Globus pallidus (tissue), 1 donor: ENCODE measurements around the gene KCTD11.
A peak's percentile ranks its signal among the peaks of the same experiment; 100 is the strongest.

Experiments used
- DNase-seq: peaks from one replicate; pipeline ENCODE4 v3.0.0-alpha.2; 2015; ENCODE audit warnings: low spot score

Gene KCTD11

GRCh38 chr17:7351665-7352502 is at the start of gene KCTD11:
KCTD11 (plus strand) TSS chr17:7352162.
- DNase-seq, result peak; percentile 86

- no peak for DNase-seq
These were observed 47.8 kb upstream of the KCTD11 start for GRCh38 chr17:7304179-7304578.

DNA sequence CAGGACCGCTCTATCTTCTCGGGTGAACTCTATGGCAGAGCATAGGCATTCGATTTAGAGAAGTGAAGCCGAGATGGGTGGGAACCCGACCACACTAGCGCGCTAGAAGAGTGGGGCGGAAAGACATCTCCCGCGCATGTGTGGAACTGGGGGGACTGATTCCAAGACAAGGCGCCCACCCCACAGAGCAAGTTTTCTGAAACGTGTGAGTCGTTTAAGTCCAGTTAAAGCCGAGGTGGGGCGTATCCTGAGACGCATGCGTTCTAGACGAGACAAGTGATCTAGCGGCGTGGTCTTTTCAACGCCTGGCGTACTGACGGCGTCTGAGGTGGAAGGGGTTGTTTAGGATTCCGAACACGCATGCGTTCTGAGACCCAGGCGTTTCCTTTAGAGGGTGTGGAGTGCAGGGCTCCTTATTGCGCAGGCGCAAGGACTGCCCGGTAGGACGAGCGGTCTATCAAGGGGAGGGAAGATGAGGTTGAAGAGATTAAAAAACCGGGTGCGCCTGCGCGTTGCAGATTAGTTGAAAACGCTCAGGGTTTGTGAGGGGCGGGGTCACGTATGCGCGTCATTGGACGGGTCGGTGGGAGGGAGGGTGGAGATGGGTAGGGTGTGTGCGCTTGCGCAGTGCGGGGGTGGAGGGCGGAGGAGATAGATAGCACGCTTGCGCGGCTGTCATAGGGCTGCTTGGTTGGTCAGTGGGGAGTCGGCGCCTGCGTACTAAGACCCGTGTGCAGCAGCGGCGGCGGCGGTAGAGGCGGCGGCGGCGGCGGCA is 44.9 kb upstream of the KCTD11 start, which contains the start of gene EIF5A:
Gene EIF5A (plus strand): TSS at position 718 of the 775 bp plus-strand sequence. CDS start 2,008 bp downstream, outside the sequence.
- peak; percentile 99 for DNase-seq

DNA sequence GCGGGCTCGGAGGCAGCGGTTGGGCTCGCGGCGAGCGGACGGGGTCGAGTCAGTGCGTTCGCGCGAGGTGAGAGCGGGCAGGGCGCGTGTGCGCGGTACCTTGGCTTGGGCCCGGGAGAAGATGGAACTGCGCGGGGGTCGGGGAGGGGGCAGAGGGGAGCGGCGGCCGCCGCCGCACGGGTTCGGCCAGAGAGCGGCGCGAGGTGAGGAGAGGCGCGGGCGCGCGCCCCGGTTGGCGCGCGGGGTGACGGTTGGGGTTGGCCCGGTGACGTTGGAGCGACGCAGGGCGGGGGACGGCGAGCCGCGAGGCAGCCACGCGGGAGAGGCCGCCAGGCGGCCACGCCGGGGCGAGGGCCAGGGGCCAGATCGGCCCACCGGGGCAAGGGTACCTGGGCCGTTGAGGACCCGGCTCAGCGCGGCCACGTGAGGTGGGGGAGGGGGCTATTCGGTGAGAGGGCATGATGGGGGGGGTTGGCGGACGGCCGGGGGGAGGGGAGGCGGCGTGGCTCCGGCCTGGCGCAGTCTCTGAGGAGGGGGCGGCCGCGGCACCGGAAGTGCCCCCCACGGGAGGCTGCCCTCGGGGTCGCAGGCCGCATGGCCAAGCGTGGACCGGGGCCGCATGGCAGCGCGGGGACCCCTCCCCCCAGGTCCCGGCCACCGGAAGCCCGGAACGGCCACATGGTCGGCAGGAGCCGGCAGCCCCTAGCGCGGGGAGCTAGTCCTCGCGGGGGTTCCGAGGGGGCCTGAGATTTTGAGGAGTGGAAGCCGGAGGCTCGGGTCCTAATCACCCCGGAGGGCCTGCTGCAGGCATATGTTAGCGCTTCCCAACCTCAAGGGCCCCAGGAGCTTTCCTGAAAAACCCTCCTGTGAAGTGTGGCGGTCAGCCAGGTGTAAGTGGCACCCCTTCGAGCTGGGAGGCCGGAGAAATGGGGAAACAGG is 44.0 kb upstream of the KCTD11 start:
- no peak for DNase-seq

- DNase-seq, result peak; percentile 63
These were observed 43.1 kb upstream of the KCTD11 start for GRCh38 chr17:7308625-7309433.

GRCh38 chr17:7309628-7310027 is 42.3 kb upstream of the KCTD11 start:
- no peak for DNase-seq

- DNase-seq, result no peak
These were observed 40.8 kb upstream of the KCTD11 start for GRCh38 chr17:7311110-7311705.

DNA sequence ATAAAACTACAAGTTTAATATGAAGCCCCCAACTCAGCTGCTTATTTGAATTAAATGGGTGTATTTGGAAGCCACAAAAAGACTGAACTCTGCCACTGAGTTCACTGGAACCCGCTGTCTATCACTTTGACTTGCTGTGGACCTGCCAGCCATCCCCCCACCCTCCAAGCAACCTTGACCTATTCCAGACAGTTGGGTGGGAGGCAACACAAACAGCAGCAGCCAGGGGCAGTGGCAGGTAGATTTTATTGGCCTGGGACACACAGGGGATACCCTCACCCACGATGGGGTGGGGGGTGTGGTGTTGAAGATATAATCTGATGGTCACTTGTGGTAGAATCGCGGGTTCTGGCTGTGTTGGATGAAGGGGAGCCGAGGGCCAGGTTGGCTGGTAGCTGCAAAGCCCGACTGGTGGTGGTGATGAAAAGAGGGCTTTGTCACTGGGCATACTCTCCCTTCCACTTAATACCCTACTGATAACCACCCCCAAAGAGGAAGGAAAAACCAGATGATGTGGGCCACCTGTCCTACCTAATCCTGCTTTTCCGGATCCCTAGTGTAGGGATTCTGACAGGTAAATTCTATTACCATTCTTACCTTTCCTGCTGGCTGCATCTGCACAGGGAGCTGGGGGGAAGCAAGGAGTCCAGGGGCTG is 39.4 kb upstream of the KCTD11 start:
- no peak for DNase-seq

DNA sequence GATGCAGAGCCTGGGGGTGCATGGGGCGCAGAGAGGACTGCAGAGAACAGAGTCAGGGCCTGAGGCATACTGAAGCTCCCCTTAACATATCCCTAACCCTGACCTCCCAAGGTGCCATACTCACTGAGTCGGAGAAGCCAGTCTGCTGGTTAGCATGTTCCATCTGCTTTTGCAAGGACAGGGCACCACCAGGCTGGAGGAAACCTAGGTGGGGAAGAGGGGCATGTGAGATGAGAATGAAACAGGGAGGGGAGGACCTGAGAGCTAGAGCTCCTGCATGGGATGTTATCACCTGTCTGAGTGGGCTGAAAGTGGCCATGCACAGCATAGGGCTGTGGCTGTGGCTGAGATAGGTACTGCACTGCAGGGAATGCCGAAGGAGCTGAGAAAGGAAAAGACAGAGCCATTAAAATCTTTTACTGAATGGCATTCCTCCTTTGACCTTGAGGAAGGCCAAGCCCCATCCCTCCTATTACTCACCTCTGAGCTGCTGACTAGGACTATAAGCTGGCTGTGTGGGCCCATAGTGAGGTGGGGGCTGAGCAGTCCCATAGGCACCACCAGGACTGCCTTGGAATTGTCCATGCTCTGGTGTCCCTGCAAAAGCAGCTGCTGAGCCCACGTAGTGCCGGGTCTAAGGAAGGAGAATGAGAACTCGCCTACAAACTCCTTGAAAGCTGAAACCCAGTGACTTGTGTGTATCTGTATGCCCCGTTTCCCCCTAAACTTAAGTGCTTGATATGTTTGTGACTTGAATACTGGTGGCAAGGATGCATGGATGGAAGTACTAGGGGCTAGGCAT is 38.7 kb upstream of the KCTD11 start:
- DNase-seq, result no peak

DNA sequence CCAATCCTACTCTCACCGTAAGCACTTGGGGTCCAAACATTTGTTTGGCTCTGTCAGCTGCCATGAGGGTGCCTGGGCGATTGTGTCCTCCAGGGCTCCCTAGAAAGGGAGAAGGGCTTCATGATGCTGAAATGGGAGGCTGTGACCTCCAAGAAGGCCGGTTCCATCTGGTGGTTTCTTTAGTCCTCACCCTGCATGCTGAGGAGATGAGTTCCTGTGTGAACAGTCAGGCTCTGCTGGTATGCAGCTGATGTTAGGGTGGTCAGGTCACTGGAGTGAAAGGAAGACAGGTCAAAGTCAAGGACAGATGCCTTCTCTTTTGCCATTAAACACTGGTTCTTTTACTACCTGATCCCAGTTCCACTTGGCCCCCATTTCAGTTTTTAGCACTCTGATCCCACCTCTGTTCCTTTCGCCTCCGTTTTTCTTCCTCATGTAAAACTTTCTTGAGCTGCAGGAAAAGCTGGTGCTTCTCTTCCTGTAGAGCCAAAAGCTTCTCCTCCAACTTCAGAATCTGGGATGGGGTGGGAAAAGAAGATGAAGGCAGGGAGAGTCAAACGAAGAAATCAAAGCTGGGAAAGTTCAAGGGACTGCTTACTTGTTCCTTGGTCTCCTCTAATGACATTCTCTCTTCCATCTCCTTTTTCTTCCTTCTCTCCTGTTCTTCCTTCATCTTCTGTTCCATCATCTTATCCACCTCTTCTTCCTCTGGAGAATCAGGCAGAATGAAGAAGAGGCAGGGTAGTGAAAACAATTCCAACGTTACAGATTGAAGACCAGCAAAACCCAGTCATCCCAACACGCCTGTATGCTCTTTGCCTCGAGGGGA is 37.9 kb upstream of the KCTD11 start:
- no peak for DNase-seq

DNA sequence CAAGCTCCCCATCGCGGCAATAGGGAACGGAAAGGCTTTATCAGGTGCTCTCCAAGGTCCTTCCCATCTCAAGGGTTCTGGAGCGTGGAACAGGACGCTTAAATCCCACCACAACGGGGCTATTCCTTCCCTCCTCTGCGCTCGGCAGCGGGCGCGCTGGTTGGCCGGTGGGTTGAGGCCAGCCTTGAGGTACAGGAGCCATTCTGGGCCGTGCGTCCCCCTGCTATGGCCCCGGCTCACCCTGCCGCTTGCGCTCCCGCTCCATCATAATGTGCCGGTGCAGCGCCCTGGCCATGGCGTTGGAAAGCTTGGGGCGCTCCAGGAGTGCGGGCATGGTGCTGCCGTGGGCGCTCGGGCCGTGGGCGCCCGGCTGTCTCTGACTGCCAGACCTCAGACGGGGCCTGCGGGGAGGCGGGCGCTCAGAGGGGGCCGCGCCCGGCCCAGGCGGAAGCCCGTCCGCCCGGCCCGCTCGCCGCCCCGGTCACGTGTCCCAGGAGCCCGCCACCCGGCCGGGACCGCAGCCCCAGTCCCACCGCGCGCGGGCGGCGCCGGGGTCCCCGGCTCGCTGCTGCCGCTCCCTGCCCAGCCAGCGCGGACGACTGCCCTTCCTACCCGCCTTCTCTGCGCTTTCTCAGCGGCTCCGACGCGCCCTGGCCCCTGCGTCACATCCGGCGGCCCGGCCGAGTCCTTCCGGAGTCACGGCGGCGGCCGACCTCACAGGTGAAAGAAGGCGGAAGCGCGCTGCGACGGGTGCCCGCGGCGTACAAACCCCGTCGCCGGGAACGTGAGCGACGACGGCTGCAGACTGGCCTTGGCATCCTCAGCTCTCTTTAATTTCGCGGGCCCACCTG is 37.0 kb upstream of the KCTD11 start, which contains the start of gene GPS2:
Gene GPS2 (minus strand): TSS at position 642 of the 851 bp plus-strand sequence. CDS start 308 bp downstream, at position 334.
- peak; percentile 82 for DNase-seq

DNA sequence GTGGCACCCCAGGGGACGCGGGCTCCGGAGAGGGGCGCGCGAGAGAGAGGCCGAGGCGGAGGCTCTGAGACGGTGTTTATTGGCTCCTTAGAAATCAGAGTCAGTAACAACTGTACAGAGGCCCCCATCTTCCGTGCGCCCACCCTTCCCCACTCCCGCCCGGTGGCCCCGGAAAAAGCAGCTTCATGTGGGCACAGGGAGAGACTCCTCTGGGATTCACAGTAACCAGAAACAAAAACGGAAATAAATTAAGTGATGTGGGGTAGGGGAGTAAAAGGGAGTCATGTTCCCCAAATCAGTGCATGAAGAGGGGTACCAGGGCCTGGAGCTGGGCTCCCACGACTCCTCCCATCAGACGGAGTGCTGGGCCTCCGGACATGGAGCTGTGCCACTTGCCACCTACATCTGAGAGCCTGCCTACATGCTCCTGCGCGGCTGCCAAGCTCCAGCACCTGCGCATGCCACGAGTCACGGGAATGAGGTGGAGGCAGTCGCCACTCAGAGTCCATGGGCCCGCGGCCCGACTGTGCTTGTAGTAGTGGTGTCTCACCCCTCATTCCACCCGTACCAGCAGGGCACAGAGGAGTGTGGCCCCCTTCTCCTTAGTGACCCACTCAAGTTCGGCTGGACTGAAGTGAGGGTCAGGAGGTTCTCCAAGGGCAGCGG is 36.3 kb upstream of the KCTD11 start:
- DNase-seq, result no peak

- no peak for DNase-seq
These were observed 34.7 kb upstream of the KCTD11 start for GRCh38 chr17:7317161-7317803.

DNA sequence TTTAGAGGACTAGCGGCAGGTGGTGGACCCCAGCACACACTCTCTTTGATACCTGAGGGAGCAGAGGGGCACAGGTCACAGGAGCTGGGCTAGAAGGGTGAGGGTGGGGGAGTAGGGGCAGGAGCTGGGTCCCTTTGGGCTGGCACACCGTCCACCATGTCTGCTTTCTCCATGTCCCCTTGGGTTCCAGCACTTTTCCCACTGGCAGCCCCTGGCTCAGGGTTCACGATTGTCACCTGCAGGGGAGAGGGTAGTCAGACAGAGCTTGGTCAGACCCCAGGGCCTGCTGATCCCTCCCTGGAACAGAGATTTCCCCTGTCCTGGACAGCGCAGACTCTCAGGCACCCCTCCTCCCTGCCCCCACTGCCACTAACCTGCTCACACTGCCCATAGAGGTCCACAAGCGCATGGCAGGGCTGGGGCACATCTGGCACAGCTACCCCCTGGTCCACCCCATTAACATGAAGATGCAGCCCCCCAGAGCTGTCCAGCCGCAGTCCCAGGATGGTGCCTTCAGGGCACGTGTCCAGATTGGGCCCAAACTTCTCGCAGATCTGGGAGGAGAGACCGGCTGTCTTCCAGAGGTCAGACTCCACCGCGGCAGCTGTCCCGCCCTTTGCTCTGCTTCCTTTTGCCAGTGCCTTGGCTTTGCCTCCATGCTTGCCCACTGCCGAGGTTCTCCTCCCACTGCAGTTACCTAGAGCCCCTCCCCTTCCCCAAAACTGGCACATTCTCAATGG is 33.7 kb upstream of the KCTD11 start:
- no peak for DNase-seq

- DNase-seq, result no peak
These were observed 30.5 kb upstream of the KCTD11 start for GRCh38 chr17:7321466-7321865.
